ENCODE data around the gene TRAPPC10.

TRAPPC10 gene

GRCh38 chr21:44028287-44028659 lies 16.2 kb downstream of the TRAPPC10 start:
- FAIRE-seq (no peak), DNase-seq (ENCODE audit: extremely low spot score, insufficient read length, low read depth) (no peak)

GRCh38 chr21:44029460-44030087 lies 17.5 kb downstream of the TRAPPC10 start:
- DNase-seq (ENCODE audit: extremely low spot score, insufficient read length, low read depth) (no peak), FAIRE-seq (no peak)

DNA sequence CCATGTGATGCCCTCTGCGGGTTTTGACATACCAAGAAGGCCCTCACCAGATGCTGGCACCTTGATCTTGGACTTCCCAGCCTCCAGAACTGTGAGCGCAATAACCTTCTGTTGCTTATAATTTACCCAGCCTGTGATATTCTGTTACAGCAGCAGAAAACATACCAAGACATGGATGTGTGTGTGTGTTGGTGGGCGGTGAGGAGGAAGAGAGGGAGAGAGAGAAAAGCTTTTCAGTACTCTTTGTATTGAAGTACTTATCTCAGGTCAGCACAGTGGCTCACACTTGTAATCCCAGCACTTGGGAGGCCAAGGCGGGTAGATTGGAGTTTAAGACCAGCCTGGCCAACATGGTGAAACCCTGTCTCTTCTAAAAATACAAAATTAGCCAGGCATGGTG lies 23.1 kb downstream of the TRAPPC10 start:
- DNase-seq (ENCODE audit: extremely low spot score, insufficient read length, low read depth) (no peak), FAIRE-seq (no peak)

DNA sequence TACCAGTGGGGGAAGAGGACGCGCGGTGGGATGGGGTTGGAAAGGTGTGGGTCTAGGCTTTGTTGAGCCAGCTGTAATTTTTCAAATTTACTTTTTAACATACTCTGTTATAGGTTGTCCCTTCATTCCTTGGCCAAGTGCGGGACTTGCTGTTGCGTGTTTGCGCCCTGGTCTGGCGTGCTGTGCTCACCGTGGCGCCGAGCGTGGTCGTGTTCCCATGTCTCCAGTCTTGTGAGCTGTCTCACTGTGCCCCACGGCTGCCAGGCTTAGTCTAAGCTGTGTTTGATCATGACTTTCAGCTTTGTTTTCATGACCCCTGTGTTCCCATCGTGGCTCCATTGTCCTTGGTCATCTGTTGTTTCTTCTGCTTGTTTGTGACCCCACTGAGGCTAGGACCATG lies 26.0 kb downstream of the TRAPPC10 start:
- no peak for DNase-seq (ENCODE audit: extremely low spot score, insufficient read length, low read depth)
- no peak for FAIRE-seq

DNA sequence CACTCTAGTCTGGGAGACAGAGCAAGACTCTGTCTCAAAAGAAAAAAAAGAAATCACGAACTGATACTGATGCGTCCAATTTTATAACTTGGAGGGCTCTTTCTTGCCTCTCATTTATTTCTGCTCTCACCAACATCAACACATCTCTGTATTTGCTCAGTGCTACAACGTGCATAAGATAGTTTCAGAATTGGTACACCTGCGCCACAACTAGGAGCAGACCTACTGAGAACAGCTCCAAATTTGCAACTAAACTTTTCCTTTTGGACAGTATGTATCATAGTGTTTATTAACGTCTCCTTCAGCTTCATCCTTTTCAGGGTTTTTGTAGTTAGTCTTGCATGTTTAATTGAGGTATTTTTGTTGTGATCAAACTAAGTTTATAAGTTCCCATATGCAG lies 27.7 kb downstream of the TRAPPC10 start:
- DNase-seq (ENCODE audit: extremely low spot score, insufficient read length, low read depth), result no peak
- no peak for FAIRE-seq

DNA sequence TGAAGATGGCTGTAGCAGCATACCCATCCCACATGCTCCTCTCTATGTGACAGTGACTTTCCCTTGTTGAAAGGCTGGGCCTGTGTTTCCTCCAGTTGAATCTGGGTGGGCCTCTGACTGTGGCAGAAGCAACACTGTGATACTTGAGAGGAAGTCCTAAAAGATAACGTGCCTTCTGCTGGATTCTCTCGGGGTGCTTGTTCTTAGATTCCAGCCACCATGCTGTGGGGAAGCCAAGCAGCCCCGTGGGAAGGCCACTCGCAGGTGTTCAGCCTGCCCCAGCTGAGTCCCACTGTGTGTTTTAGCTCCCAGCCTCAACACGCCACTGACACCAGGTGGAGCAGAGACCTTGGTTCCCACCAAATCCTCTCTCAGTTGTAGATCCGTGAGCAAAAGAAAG lies 31.5 kb downstream of the TRAPPC10 start:
- DNase-seq (ENCODE audit: extremely low spot score, insufficient read length, low read depth) (no peak), FAIRE-seq (no peak)

GRCh38 chr21:44046734-44047133 lies 34.6 kb downstream of the TRAPPC10 start:
- FAIRE-seq (no peak), DNase-seq (ENCODE audit: extremely low spot score, insufficient read length, low read depth) (no peak)

GRCh38 chr21:44047996-44048560 lies 36.0 kb downstream of the TRAPPC10 start:
- FAIRE-seq, result no peak
- no peak for DNase-seq (ENCODE audit: extremely low spot score, insufficient read length, low read depth)

DNA sequence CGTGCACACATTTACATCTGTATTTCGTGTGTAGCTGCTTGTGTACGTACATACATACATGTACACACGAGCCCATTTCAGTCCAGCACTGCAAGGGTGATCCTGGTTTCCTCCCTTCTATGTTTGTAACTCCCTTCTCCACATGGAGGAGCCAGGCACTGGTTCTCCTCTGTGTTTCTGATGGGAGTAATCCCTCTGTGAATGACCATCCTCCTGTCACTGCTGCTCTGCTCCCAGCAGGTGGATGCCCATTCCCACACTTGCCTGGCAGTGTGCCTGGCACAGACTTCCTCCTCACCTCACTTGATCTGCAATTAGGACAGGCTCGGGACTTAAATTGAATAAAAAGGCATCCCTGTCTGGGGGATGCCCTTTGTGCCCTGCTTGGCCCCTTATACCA lies 37.1 kb downstream of the TRAPPC10 start:
- FAIRE-seq (no peak), DNase-seq (ENCODE audit: extremely low spot score, insufficient read length, low read depth) (no peak)

DNA sequence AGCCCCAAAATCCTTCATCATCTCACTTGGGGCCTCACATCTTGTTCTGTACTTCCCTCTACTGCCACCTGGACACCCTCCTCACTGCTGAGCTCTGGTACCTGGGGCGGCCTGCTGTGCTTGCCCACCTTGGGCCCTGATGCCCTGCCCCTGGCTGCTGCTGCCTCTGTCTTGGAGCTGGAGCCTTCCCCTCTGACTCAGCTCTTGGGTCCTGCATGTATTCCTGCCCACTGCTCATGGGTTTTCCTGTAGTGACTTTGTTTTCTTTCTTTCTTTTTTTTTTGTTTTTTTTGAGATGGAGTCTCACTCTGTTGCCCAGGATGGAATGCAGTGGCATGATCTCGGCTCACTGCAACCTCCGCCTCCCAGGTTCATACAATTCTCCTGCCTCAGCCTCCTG lies 37.5 kb downstream of the TRAPPC10 start:
- DNase-seq (ENCODE audit: extremely low spot score, insufficient read length, low read depth) (no peak), FAIRE-seq (no peak)

- FAIRE-seq, result no peak
- no peak for DNase-seq (ENCODE audit: extremely low spot score, insufficient read length, low read depth)
Measured at GRCh38 chr21:44050276-44050675, 38.2 kb downstream of the TRAPPC10 start.

GRCh38 chr21:44051462-44051941 lies 39.4 kb downstream of the TRAPPC10 start:
- FAIRE-seq (no peak), DNase-seq (ENCODE audit: extremely low spot score, insufficient read length, low read depth) (no peak)

DNA sequence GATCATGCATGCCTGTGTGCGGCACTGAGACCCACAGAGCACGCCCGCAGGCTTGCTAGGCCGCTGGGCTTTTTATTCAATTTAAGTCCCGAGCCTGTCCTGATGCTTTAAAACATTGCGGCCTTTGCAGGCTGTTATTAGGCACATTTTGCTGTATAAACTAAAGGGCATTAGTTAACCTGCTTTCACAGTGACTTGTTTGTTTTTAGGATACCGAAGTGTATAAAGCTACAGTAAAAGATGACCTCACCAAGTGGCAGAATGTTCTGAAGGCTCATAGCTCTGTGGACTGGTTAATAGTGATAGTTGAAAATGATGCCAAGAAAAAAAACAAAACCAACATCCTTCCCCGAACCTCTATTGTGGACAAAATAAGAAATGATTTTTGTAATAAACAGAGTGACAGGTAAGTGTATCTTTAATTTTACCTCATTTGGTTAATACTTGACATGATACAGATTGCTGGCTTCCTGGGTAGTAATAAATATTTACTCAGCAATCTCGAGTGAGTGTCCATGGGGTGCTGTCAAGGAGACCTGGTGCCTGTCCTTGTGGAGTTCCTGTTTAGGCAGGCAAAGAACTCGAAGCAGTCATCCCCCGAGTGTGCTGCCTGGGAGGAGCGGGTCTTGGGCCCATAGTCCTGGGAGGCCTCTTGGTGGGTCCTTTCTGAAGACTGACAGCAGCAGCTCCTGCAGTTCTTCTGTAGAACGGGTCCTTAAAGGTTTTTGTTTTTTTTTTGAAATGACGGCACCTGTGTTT lies 40.1 kb downstream of the TRAPPC10 start:
- FAIRE-seq (no peak), DNase-seq (ENCODE audit: extremely low spot score, insufficient read length, low read depth) (no peak)

DNA sequence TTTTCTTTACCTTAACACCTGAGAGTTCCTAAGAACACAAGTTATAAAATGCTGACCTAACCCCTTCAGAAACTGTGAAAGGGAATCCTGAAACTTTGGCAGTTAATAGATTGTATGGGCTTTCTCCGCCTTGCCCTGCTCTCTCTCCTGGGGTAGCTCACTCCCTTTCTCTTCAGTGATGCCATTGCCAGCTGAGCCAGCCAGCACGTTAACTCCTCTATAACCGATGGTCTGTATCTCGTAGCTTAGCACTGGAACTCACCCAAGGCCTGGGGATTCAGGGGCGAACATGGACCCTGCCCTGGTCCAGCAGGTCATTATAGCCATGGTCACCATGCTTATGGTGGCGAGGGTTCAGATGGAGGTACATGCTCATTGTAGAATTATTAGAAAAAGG lies 40.7 kb downstream of the TRAPPC10 start:
- FAIRE-seq (no peak), DNase-seq (ENCODE audit: extremely low spot score, insufficient read length, low read depth) (no peak)

GRCh38 chr21:44053567-44053966 lies 41.5 kb downstream of the TRAPPC10 start:
- DNase-seq (ENCODE audit: extremely low spot score, insufficient read length, low read depth), result no peak
- FAIRE-seq, result no peak

DNA sequence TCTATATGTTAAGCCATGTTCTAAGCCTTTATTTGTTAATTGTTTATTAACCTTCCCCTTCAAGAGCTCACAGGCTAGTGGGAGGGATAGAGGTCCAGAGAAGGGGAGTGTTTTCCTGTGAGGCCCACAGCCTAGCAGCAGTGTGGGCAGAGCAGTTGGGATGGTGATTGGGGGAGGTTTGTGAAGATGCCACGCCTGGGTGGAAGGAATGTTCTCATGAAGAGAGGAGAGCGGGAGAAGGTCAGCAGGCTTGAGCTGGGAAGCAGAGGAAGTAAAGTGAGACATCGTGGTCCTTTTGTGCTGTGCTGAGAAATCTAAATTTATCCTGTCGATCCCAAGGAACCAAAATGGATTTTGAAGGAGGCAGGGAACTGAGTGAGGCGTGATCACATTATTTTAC lies 42.6 kb downstream of the TRAPPC10 start:
- FAIRE-seq (no peak), DNase-seq (ENCODE audit: extremely low spot score, insufficient read length, low read depth) (no peak)

- DNase-seq (ENCODE audit: extremely low spot score, insufficient read length, low read depth) (no peak), FAIRE-seq (no peak)
Measured at GRCh38 chr21:44057055-44057454, 44.9 kb downstream of the TRAPPC10 start.

- DNase-seq (ENCODE audit: extremely low spot score, insufficient read length, low read depth), result no peak
- no peak for FAIRE-seq
Measured at GRCh38 chr21:44057960-44058651, 46.0 kb downstream of the TRAPPC10 start.

DNA sequence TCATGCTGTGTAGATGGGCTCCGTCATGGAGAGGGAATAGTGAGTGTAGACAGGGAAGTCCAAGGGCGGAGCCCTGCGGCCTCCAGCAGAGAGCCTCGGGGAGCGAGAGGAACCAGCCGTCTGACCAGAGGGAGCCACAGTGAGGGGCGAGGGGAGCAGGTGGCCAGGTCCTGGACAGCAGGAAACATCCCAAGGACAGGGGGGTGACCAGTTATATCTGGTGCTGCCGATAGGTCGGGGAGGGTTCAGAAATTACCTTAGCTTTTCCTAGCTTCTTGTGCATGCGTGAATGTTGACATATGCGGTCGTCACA lies 46.5 kb downstream of the TRAPPC10 start:
- no peak for FAIRE-seq

GRCh38 chr21:44058981-44059380 lies 46.9 kb downstream of the TRAPPC10 start:
- no peak for FAIRE-seq

More for the DNA sequence above, 46.5 kb downstream of the TRAPPC10 start:
- DNase-seq (ENCODE audit: extremely low spot score, insufficient read length, low read depth), result no peak

GRCh38 chr21:44059710-44060109 lies 47.6 kb downstream of the TRAPPC10 start:
- DNase-seq (ENCODE audit: extremely low spot score, insufficient read length, low read depth), result no peak

More at GRCh38 chr21:44058981-44059380, 46.9 kb downstream of the TRAPPC10 start:
- no peak for DNase-seq (ENCODE audit: extremely low spot score, insufficient read length, low read depth)

More at GRCh38 chr21:44059710-44060109, 47.6 kb downstream of the TRAPPC10 start:
- no peak for FAIRE-seq
